ENCODE data around the gene GSTT2.

GRCh38 chr22:24001314-24001713 lies 21.4 kb downstream of the GSTT2 start:
- TF ChIP-seq ZNF274 (IDR thresholded peaks at IDR 0.05; ENCODE audit: low read depth, low read length) (no peak), SUZ12 (IDR thresholded peaks at IDR 0.05; ENCODE audit: extremely low read depth, insufficient read depth, insufficient read length) (no peak), YY1 (IDR thresholded peaks at IDR 0.05; ENCODE audit: insufficient read depth, insufficient read length) (no peak)

All from NT2/D1 (cell line).